Psoas muscle (tissue), 8 donors: Measurements from ENCODE around the gene RGL3. TPM values are rescaled to one million over a fixed set of nuclear protein-coding genes. Genes with fewer than 3 reads are reported as not detected.

Experiments
- ATAC-seq, 4 donors: fragments of 200-7000 bp; cut with Tn5 transposase; one replicate each; pipeline ENCODE4 v1.9.1; 2020; ENCODE audit warnings: moderate library complexity in 3 of 4, mild to moderate bottlenecking in 2 of 4
- DNase-seq, 2 donors: peaks; one replicate each; pipeline ENCODE4 v3.0.0-alpha.2; 2020
- H3K27ac ChIP-seq: fragments of 200-600 bp; one replicate; pipeline ENCODE4 v1.8.0; 2022
- H3K27me3 ChIP-seq, 3 donors: fragments of 200-600 bp in 1 of 3; one replicate each; pipeline versions ENCODE4 v1.6.1 to v1.8.0; 2013 to 2022; ENCODE audit warnings: low read length in 2 of 3, mild to moderate bottlenecking in 2 of 3, moderate library complexity in 1 of 3; ENCODE audit not compliant: insufficient read depth in 3 of 3
- H3K36me3 ChIP-seq, 2 donors: fragments of 200-600 bp in 1 of 2; one replicate each; pipeline versions ENCODE4 v1.6.1 to v1.8.0; 2013 to 2022; ENCODE audit warnings: low read depth in 1 of 2, mild to moderate bottlenecking in 1 of 2, moderate library complexity in 1 of 2; ENCODE audit not compliant: insufficient read depth in 1 of 2
- H3K4me1 ChIP-seq: fragments of 200-600 bp; one replicate; pipeline ENCODE4 v1.8.0; 2022
- H3K4me3 ChIP-seq: fragments of 200-600 bp; one replicate; pipeline ENCODE4 v1.8.0; 2022; ENCODE audit warnings: mild to moderate bottlenecking
- H3K9me3 ChIP-seq: fragments of 200-600 bp; one replicate; pipeline ENCODE4 v1.8.0; 2022
- WGBS, 3 donors: extraction: QIAGEN DNeasy Blood & Tissue Kit; methylation state at CpG; one replicate each; pipeline versions ENCODE4 v1.1.6 to v1.1.7; 2013; 5-methylcytosine and 5-hydroxymethylcytosine counted together
- intact Hi-C, 2 donors: fragments of 100-400 bp; cut with DNase I; formaldehyde crosslinking; loops; one replicate each; pipeline versions ENCODE4 v1.11.0 to v1.14.2; 2022
- polyA plus RNA-seq, 3 donors: library from polyadenylated mRNA; stranded (reverse); fragments of 200-250 nt; gene quantifications; one replicate each; pipeline ENCODE4 v1.2.3, GENCODE V29; 2013
- total RNA-seq, 4 donors: library from RNA; stranded (reverse); fragmentation: NEBNext Ultra II Directional in 2 of 4; extraction: Animal tissue kit (Norgen Biotek cat#: 25700) in 2 of 4; gene quantifications; one replicate each; pipeline versions ENCODE4 v1.2.1 to v1.2.4, GENCODE V29; 2021 to 2023
- TF ChIP-seq, protein P1 (sequence below): fragments of 200-600 bp; IDR thresholded peaks from one replicate; pipeline ENCODE4 v1.8.0; 2022; ENCODE audit warnings: antibody characterized with exemption
- donor health status: healthy with polysubstance abuse.
- donor health status: DM: no; HTN: no; CAD: no; lungs with moderate emphysema.
- donor health status: Bipolar disorder and iron deficiency.
- donor health status: healthy.
- donor health status: DM: yes; HTN: yes; CAD: no.
- donor health status: DM: no; HTN: no; CAD: no.
- donor health status: DM: no; HTN: no; CAD: no.
- donor health status: DM: yes; HTN: yes; CAD: no.

Gene RGL3
- total and polyA plus RNA-seq, 7 donors: 1.2 to 6.4 (median 2.2) TPM

DNA sequence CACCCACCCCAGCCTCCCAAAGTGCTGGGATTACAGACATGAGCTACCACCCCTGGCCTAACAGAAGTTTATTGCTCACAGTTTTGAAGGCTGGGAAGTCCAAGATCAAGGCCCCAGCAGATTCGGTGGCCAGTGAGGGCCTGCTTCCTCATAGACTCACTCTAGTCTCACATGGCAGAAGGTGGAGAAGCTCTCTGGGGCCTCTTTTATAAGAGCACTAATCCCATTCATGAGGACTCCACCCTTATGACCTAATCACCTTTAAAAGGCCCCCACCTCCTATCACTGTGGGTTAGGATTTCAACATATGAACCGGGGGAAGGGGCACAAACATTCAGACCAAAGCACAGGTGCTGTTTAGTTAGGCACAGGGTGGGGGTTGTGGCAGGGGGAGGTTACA lies 51.6 kb downstream of the RGL3 start:
- intact Hi-C loops: no loop called here
- WGBS, 3 donors: 66 to 83% (median 74%) methylated on average over 2 of the region's 2 CpGs
- peaks cover 0 to 68% of the 10 kb centered on the region in 2 donors for H3K36me3 ChIP-seq

GRCh38 chr19:11365557-11366117 lies 53.5 kb downstream of the RGL3 start:
- H3K27ac ChIP-seq: no peak overlapping the region
- no peaks in the 10 kb centered on the region for H3K9me3 ChIP-seq
- no peak overlapping the region for H3K4me3 ChIP-seq
- no peaks in the 10 kb centered on the region for H3K27me3 ChIP-seq
- H3K36me3 ChIP-seq: peaks cover 0 to 76% of the 10 kb centered on the region in 2 donors
- ATAC-seq: no peak
- TF ChIP-seq, protein P1, sequence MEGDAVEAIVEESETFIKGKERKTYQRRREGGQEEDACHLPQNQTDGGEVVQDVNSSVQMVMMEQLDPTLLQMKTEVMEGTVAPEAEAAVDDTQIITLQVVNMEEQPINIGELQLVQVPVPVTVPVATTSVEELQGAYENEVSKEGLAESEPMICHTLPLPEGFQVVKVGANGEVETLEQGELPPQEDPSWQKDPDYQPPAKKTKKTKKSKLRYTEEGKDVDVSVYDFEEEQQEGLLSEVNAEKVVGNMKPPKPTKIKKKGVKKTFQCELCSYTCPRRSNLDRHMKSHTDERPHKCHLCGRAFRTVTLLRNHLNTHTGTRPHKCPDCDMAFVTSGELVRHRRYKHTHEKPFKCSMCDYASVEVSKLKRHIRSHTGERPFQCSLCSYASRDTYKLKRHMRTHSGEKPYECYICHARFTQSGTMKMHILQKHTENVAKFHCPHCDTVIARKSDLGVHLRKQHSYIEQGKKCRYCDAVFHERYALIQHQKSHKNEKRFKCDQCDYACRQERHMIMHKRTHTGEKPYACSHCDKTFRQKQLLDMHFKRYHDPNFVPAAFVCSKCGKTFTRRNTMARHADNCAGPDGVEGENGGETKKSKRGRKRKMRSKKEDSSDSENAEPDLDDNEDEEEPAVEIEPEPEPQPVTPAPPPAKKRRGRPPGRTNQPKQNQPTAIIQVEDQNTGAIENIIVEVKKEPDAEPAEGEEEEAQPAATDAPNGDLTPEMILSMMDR: no peak
- no peaks in the 10 kb centered on the region for H3K4me1 ChIP-seq
- no peak for DNase-seq
- 67 to 73% (median 71%) methylated on average over 7 of the region's 7 CpGs for WGBS, 3 donors
- intact Hi-C loops: no loop called here

More for the DNA sequence above, 51.6 kb downstream of the RGL3 start:
- no peaks in the 10 kb centered on the region for H3K27me3 ChIP-seq
- H3K4me3 ChIP-seq: no peak overlapping the region
- no peak for DNase-seq
- no peak for ATAC-seq
- no peak overlapping the region for H3K27ac ChIP-seq
- H3K4me1 ChIP-seq: no peaks in the 10 kb centered on the region
- TF ChIP-seq, protein P1: no peak
- no peaks in the 10 kb centered on the region for H3K9me3 ChIP-seq

DNA sequence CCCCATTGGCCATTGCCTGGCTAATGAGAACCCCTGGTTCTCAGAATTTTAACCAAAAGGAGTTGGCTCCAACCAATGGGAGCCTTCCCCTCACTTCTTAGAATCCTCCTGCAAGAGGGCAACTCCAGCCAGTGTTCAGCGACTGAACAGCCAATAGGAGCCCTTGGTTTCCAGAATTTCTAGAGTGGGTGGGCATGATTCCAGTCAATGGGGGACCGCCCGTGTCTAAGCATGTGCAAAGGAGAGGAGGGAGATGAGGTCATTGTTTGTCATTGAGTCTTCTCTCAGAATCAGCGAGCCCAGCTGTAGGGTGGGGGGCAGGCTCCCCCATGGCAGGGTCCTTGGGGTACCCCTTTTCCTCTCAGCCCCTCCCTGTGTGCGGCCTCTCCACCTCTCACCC lies 54.2 kb downstream of the RGL3 start:
- WGBS, 3 donors: 55 to 81% (median 69%) methylated on average over 5 of the region's 5 CpGs
- Histone ChIP-seq H3K4me3 (no peak overlapping the region), H3K4me1 (no peaks in the 10 kb centered on the region), H3K9me3 (no peaks in the 10 kb centered on the region), H3K36me3 (peaks cover 0 to 77% of the 10 kb centered on the region in 2 donors), H3K27ac (no peak overlapping the region), H3K27me3 (no peaks in the 10 kb centered on the region)
- no peak for DNase-seq
- TF ChIP-seq, protein P1: no peak
- intact Hi-C loops: no loop called here
- no peak for ATAC-seq

GRCh38 chr19:11364296-11364904 lies 54.7 kb downstream of the RGL3 start:
- no peaks in the 10 kb centered on the region for H3K27me3 ChIP-seq
- H3K4me3 ChIP-seq: no peak overlapping the region
- H3K9me3 ChIP-seq: no peaks in the 10 kb centered on the region
- peaks cover 0 to 79% of the 10 kb centered on the region in 2 donors for H3K36me3 ChIP-seq
- intact Hi-C loops: no loop called here
- WGBS, 3 donors: 87 to 90% (median 89%) methylated on average over 25 to 28 of the region's 28 CpGs
- TF ChIP-seq, protein P1: no peak
- ATAC-seq (peak in 1 of 4 donors; percentile 20), DNase-seq (no peak)
- no peaks in the 10 kb centered on the region for H3K4me1 ChIP-seq
- no peak overlapping the region for H3K27ac ChIP-seq

DNA sequence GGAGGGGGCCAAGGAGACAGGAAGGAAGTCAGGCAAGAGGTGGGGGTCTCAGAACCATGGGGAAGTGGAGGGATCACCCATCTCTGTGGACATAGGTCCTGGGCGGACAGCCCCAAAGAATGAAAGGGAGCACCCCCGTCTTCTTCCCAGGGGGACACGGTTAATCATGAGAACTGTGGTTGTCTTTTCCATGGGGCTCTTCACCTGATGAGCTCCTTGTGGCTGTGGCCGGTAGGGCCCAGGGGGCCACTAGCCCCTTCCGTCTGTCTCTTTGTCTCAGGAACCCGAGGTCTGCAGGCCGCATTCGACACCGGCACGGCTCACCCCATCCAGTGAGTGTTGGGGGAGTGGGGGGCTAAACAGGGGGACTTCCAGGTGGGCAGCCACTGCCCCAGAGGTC lies 55.2 kb downstream of the RGL3 start:
- Histone ChIP-seq H3K36me3 (peaks cover 0 to 83% of the 10 kb centered on the region in 2 donors), H3K9me3 (no peaks in the 10 kb centered on the region), H3K4me3 (no peak overlapping the region), H3K27ac (no peak overlapping the region), H3K4me1 (no peaks in the 10 kb centered on the region), H3K27me3 (no peaks in the 10 kb centered on the region)
- ATAC-seq: no peak
- WGBS, 3 donors: 85 to 91% (median 89%) methylated on average over 10 of the region's 10 CpGs
- TF ChIP-seq, protein P1: no peak
- intact Hi-C loops: no loop called here
- DNase-seq: no peak
